Mucosa of descending colon (tissue), 3 donors: ENCODE results near the gene ELF2. TPM values are rescaled to one million over a fixed set of nuclear protein-coding genes. Genes with fewer than 3 reads are reported as not detected.

Experiments
- ATAC-seq: fragments of 200-7000 bp; cut with Tn5 transposase; one replicate; pipeline ENCODE4 v1.9.1; 2020; ENCODE audit warnings: mild to moderate bottlenecking, moderate library complexity
- DNase-seq, 3 donors: peaks; one replicate each; pipeline ENCODE4 v3.0.0-alpha.2; 2020
- H3K36me3 ChIP-seq: fragments of 200-600 bp; one replicate; pipeline ENCODE4 v1.8.0; 2021; ENCODE audit warnings: low read depth, mild to moderate bottlenecking
- H3K4me1 ChIP-seq: fragments of 200-600 bp; one replicate; pipeline ENCODE4 v1.8.0; 2021; ENCODE audit warnings: low read depth, mild to moderate bottlenecking
- H3K4me3 ChIP-seq: fragments of 200-600 bp; one replicate; pipeline ENCODE4 v1.8.0; 2021; ENCODE audit warnings: mild to moderate bottlenecking
- H3K9me3 ChIP-seq: fragments of 200-600 bp; one replicate; pipeline ENCODE4 v1.8.0; 2021; ENCODE audit warnings: mild to moderate bottlenecking
- intact Hi-C, 2 donors: fragments of 100-400 bp; cut with DNase I in 1 of 2; cut with micrococcal nuclease in 1 of 2; formaldehyde crosslinking; loops; one replicate each; pipeline versions ENCODE4 v1.11.0 to v1.11.1; 2022; cut with DNase I, micrococcal nuclease
- long read RNA-seq, 2 donors: library from polyadenylated mRNA; unstranded; transcript quantifications; one replicate each; pipeline ENCODE4 v2.0.0, GENCODE V29; 2019 to 2021
- total RNA-seq, 3 donors: library from RNA; stranded (reverse); fragmentation: NEBNext Ultra II Directional in 2 of 3; extraction: Animal tissue kit (Norgen Biotek cat#: 25700) in 2 of 3; gene quantifications; one replicate each; pipeline versions ENCODE4 v1.2.1 to v1.2.4, GENCODE V29; 2021 to 2023
- TF ChIP-seq, protein P1 (sequence below): fragments of 200-600 bp; IDR thresholded peaks from one replicate; pipeline ENCODE4 v1.8.0; 2022; ENCODE audit warnings: antibody characterized with exemption, mild to moderate bottlenecking
- donor health status: DM: no; HTN: no; CAD: no; lungs with moderate emphysema.
- donor health status: DM: no; HTN: no; CAD: no.
- donor health status: DM: no; HTN: yes; CAD: no.

ELF2 gene
- 10 to 100 TPM; 34.9 to 67.2 (median 51.9) TPM for total RNA-seq
- long read RNA-seq, donor 1, full-length matches to known transcripts: 6 of 40 reads
- long read RNA-seq, donor 1, partial matches to known transcripts: 4 of 40 reads
- long read RNA-seq, donor 1, other reads (novel, unspliced or antisense): 30 of 40 reads
- long read RNA-seq, donor 2, partial matches to known transcripts: 4 of 13 reads
- long read RNA-seq, donor 2, other reads (novel, unspliced or antisense): 9 of 13 reads

DNA sequence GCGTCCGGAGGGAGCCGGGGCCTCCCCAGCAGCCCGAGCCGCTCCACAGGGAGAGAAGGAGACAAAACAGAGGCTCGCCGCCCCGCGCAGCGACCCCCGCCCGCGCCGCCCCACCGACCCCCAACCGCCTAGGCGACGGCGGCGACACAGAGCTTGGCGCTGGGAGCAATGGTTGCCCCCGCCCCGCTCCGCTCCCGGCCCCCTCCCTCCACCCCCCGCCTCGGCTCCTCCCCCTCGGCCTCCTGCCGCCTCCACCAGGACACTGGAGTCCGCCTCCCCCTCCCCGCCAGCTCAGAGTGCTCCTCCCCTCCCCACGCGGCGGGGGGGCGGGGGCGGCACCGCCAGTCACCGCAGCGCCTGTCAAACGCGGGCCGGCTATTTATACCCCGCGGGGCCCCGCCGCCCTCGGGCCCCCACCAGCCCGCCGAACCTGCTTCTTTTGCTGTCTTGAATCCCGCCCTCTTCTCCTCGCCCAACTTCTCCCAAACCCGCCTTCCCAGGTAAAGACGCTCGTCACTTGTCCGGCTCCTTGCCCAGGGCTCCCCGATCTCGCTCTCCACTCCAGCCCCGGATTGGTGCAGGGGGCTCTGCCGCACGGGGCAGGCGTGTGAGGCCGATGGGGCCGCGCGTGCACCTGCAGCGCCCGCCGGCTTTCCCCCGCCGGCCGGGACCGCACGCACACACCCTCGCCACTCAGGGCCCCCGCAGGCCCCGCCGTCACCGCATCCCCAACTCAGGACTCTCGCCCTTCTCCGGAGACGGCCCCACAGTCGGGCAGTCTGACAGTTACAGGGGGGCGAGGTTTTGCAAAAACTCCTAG, at the start of gene ELF2:
TSS of gene ELF2 (minus strand) at position 170 of the 820 bp plus-strand sequence. CDS start 39,517 bp downstream, outside the sequence.
- H3K36me3 ChIP-seq: no peaks in the 10 kb centered on the region
- peak within 1 kb of the TSS; percentile 91 for H3K4me3 ChIP-seq
- no peaks in the 10 kb centered on the region for H3K9me3 ChIP-seq
- ATAC-seq: peak; percentile 85
- peak; percentile 94 to 95 (median 94) for DNase-seq
- TF ChIP-seq, protein P1, sequence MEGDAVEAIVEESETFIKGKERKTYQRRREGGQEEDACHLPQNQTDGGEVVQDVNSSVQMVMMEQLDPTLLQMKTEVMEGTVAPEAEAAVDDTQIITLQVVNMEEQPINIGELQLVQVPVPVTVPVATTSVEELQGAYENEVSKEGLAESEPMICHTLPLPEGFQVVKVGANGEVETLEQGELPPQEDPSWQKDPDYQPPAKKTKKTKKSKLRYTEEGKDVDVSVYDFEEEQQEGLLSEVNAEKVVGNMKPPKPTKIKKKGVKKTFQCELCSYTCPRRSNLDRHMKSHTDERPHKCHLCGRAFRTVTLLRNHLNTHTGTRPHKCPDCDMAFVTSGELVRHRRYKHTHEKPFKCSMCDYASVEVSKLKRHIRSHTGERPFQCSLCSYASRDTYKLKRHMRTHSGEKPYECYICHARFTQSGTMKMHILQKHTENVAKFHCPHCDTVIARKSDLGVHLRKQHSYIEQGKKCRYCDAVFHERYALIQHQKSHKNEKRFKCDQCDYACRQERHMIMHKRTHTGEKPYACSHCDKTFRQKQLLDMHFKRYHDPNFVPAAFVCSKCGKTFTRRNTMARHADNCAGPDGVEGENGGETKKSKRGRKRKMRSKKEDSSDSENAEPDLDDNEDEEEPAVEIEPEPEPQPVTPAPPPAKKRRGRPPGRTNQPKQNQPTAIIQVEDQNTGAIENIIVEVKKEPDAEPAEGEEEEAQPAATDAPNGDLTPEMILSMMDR: no peak
- intact Hi-C loops: no loop called here
- H3K4me1 ChIP-seq: peaks cover 11% of the 10 kb centered on the region

DNA sequence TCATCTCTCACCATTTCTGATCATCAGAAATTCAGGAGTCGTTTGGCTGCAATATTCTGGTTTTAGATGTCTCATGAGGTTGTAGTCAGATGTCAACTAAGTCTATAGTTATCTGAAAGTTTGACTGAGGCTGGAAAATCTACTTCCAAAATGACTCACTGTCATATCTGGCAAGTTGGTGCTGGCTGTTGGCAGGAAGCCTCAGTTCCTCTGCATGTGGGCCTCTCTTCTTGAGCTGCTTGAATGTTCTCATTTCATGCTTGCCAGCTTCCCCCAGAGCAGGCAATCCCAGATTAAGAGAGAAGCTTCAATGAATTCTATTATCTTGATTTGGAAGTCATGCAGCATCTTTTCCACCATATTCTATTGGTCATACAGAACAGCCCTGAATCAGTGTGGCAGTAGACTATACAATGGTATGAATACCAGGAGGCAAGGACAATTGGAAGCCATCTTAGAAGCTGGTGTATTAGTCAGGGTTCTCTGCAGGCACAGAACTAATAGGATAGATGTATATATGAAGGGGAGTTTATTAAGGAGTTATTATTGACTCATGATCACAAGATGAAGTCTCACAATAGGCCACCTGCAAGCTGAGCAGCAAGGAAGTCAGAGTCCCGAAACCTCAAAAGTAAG, 46.8 kb upstream of the ELF2 start:
- TF ChIP-seq, protein P1: no peak
- no peak for ATAC-seq
- intact Hi-C loops: no loop called here

DNA sequence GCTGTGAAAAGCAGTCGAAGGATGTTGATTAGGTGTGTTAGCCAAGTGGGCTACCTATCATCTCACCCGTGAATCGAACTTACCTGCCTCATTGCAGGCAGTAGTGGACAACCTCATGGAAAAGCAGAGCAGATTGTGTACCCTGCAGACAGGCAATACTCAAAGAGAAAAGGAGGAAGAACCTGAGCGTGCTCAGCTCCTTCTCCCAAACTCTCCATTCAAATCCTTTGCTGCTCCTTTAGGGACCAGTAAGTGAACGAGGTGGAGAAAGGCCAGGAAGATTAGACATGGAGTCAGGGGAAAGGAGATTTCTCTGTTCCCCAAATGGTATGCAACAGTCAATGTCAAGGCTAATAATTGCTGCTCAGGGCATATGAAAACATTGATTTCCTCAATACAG, 45.2 kb upstream of the ELF2 start:
- H3K9me3 ChIP-seq: no peaks in the 10 kb centered on the region
- intact Hi-C loops: no loop called here
- TF ChIP-seq, protein P1: no peak
- no peaks in the 10 kb centered on the region for H3K36me3 ChIP-seq
- DNase-seq: no peak
- no peak for ATAC-seq
- no peaks in the 10 kb centered on the region for H3K4me1 ChIP-seq
- H3K4me3 ChIP-seq: no peak overlapping the region

More for the DNA sequence above, 46.8 kb upstream of the ELF2 start:
- DNase-seq: peak in 1 of 3 donors; percentile 8
- no peak overlapping the region for H3K4me3 ChIP-seq
- no peaks in the 10 kb centered on the region for H3K4me1 ChIP-seq
- no peaks in the 10 kb centered on the region for H3K9me3 ChIP-seq
- no peaks in the 10 kb centered on the region for H3K36me3 ChIP-seq

DNA sequence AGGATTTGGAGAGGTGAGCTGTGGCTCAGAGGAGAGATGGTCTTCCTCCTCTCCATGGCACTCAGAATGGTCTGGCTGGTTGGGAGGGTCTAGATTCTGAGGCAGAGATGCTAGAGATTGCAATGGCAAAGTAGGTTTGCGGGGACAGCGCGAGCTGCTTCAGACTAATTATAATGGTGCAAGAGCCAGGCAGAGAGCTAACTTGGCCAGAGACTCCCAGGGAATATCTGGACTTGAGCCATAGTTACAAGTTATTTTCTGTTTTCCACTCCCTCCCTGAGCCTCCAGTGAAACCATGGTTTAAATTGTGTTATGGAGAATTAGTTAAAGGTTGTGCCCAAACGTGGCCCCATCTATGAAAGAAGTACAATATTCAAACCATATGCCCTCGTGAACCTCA, 44.7 kb upstream of the ELF2 start:
- Histone ChIP-seq H3K9me3 (no peaks in the 10 kb centered on the region), H3K4me1 (no peaks in the 10 kb centered on the region), H3K4me3 (no peak overlapping the region), H3K36me3 (no peaks in the 10 kb centered on the region)
- DNase-seq (no peak), ATAC-seq (no peak)
- intact Hi-C loops: no loop called here
- TF ChIP-seq, protein P1: no peak

DNA sequence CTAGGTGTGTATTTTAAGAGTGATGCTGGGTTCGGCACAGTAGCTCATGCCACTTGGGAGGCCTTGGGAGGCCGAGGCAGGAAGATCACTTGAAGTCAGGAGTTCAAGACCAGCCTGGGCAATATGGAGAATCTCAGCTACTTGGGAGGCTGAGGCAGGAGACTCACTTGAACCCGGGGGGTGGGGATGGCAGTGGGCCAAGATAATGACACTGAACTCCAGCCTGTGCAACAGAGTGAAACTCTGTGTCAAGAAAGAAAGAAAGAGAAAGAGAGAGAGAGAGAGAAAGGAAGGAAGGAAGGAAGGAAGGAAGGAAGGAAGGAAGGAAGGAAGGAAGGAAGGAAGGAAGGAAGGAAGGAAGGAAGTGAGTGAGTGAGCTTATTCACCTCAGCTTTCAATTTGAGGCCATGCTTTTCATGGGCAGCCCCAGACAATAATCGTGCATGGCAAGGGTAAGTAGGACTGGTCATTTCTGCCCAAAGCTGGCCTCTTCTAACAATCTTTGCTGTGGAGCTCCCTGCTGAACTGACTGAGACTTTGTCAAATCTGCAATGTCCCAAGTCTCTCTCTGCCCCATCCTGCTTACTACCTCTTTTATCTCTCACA, 42.5 kb upstream of the ELF2 start:
- DNase-seq (no peak), ATAC-seq (no peak)
- TF ChIP-seq, protein P1: no peak
- H3K9me3 ChIP-seq: no peaks in the 10 kb centered on the region
- no peaks in the 10 kb centered on the region for H3K4me1 ChIP-seq
- no peak overlapping the region for H3K4me3 ChIP-seq
- H3K36me3 ChIP-seq: no peaks in the 10 kb centered on the region
- intact Hi-C loops: no loop called here
